Muscle of leg (tissue), 11 donors: ENCODE measurements around the gene ITGAD. TPM values are rescaled to one million over a fixed set of nuclear protein-coding genes. Genes with fewer than 3 reads are reported as not detected.
"Not testable (repeated sequence)": the region's sequence is repeated elsewhere in the genome, so short reads cannot be mapped to it uniquely, and the experiment has no call there.

ENCODE experiments used
- DNase-seq: peaks from one replicate; pipeline ENCODE4 v3.0.0; 2013
- H3K27ac ChIP-seq: one replicate; pipeline ENCODE4 v1.5.1; 2013; ENCODE audit warnings: mild to moderate bottlenecking, low read length, control low read depth
- H3K27me3 ChIP-seq: one replicate; pipeline ENCODE4 v1.6.1; 2013; ENCODE audit warnings: low read length; ENCODE audit not compliant: control insufficient read depth, insufficient read depth
- H3K36me3 ChIP-seq: one replicate; pipeline ENCODE4 v1.6.1; 2013; ENCODE audit warnings: low read length; ENCODE audit not compliant: control insufficient read depth, insufficient read depth
- H3K4me1 ChIP-seq: one replicate; pipeline ENCODE4 v1.6.1; 2013; ENCODE audit warnings: low read length; ENCODE audit not compliant: control insufficient read depth, insufficient read depth
- H3K4me3 ChIP-seq: one replicate; pipeline ENCODE4 v1.5.1; 2013; ENCODE audit warnings: low read length, control low read depth
- H3K9me3 ChIP-seq: replicated peaks from 2 replicates; pipeline ENCODE4 v1.6.1; 2013; ENCODE audit warnings: low read depth, low read length; ENCODE audit not compliant: control insufficient read depth
- WGBS: methylation state at CpG from one replicate; pipeline ENCODE4 v1.1.5; 2013; ENCODE audit warnings: missing lambda C conversion rate; ENCODE audit not compliant: insufficient coverage; 5-methylcytosine and 5-hydroxymethylcytosine counted together
- polyA plus RNA-seq, 8 donors: library from polyadenylated mRNA; unstranded; fragments of 120-200 nt; gene quantifications; one replicate each; pipeline versions ENCODE4 v1.2.1 to v1.2.3, GENCODE V29; 2013; ENCODE audit warnings: inconsistent platforms in 1 of 8, low replicate concordance in 1 of 8; ENCODE audit not compliant: insufficient read length in 8 of 8, insufficient read depth in 1 of 8
- total RNA-seq: library from RNA; stranded (reverse); fragments of 120-200 nt; gene quantifications from one replicate; pipeline ENCODE4 v1.2.4, GENCODE V29; 2013

The ITGAD gene
- total and polyA plus RNA-seq, 9 donors = 0.04 to 1.1 (median 0.45) TPM

GRCh38 chr16:31428638-31429247 is 35.6 kb downstream of the ITGAD start:
- Histone ChIP-seq H3K27ac (peak overlapping the region; percentile 88), H3K4me3 (no peak overlapping the region), H3K36me3 (peaks cover 6% of the 10 kb centered on the region), H3K27me3 (peaks cover 8% of the 10 kb centered on the region), H3K9me3 (no peaks in the 10 kb centered on the region), H3K4me1 (peaks cover 24% of the 10 kb centered on the region)
- peak; percentile 19 for DNase-seq
- WGBS = no CpG with 5 or more reads among the region's 7 CpGs

GRCh38 chr16:31429314-31429713 is 36.2 kb downstream of the ITGAD start:
- Histone ChIP-seq H3K4me3 (no peak overlapping the region), H3K9me3 (no peaks in the 10 kb centered on the region), H3K4me1 (peaks cover 24% of the 10 kb centered on the region), H3K36me3 (peaks cover 6% of the 10 kb centered on the region), H3K27me3 (peaks cover 8% of the 10 kb centered on the region), H3K27ac (peak overlapping the region; percentile 88)
- WGBS = no CpG with 5 or more reads among the region's 1 CpG
- peak; percentile 36 for DNase-seq

- no peak for DNase-seq
- Histone ChIP-seq H3K4me3 (no peak overlapping the region), H3K9me3 (no peaks in the 10 kb centered on the region), H3K4me1 (peaks cover 24% of the 10 kb centered on the region), H3K27ac (peak overlapping the region; percentile 88), H3K27me3 (peaks cover 8% of the 10 kb centered on the region), H3K36me3 (peaks cover 6% of the 10 kb centered on the region)
- WGBS = no CpG with 5 or more reads among the region's 3 CpGs
Measured at GRCh38 chr16:31429796-31430195, 36.7 kb downstream of the ITGAD start.

GRCh38 chr16:31430380-31431052 is 37.4 kb downstream of the ITGAD start:
- peaks cover 8% of the 10 kb centered on the region for H3K27me3 ChIP-seq
- no peak for DNase-seq
- no peaks in the 10 kb centered on the region for H3K9me3 ChIP-seq
- H3K36me3 ChIP-seq = peaks cover 6% of the 10 kb centered on the region
- no peak overlapping the region for H3K27ac ChIP-seq
- peaks cover 24% of the 10 kb centered on the region for H3K4me1 ChIP-seq
- WGBS = 54% methylated on average over 2 of the region's 5 CpGs
- H3K4me3 ChIP-seq = no peak overlapping the region

- WGBS = 89% methylated on average over 36 of the region's 47 CpGs
Measured at GRCh38 chr16:31435341-31436220, 42.4 kb downstream of the ITGAD start.

GRCh38 chr16:31436221-31437045 is 43.3 kb downstream of the ITGAD start:
- Histone ChIP-seq H3K9me3 (no peaks in the 10 kb centered on the region), H3K27ac (no peak overlapping the region), H3K4me1 (peaks cover 12% of the 10 kb centered on the region), H3K36me3 (no peaks in the 10 kb centered on the region), H3K4me3 (no peak overlapping the region), H3K27me3 (no peaks in the 10 kb centered on the region)
- 92% methylated on average over 44 of the region's 44 CpGs for WGBS
- no peak for DNase-seq

More at GRCh38 chr16:31435341-31436220, 42.4 kb downstream of the ITGAD start:
- Histone ChIP-seq H3K4me1 (peaks cover 7% of the 10 kb centered on the region), H3K4me3 (no peak overlapping the region), H3K9me3 (no peaks in the 10 kb centered on the region), H3K27ac (no peak overlapping the region), H3K36me3 (no peaks in the 10 kb centered on the region), H3K27me3 (no peaks in the 10 kb centered on the region)
- no peak for DNase-seq

GRCh38 chr16:31438414-31438813 is 45.3 kb downstream of the ITGAD start:
- Histone ChIP-seq H3K9me3 (no peaks in the 10 kb centered on the region), H3K27me3 (no peaks in the 10 kb centered on the region), H3K4me3 (no peak overlapping the region), H3K36me3 (no peaks in the 10 kb centered on the region), H3K4me1 (peaks cover 19% of the 10 kb centered on the region), H3K27ac (no peak overlapping the region)
- no peak for DNase-seq
- 27% methylated on average over 2 of the region's 2 CpGs for WGBS

- not testable (repeated sequence) for H3K9me3 ChIP-seq, H3K4me3 ChIP-seq, H3K36me3 ChIP-seq, H3K27ac ChIP-seq, DNase-seq, H3K27me3 ChIP-seq
- peaks cover 19% of the 10 kb centered on the region for H3K4me1 ChIP-seq
- no CpG with 5 or more reads among the region's 4 CpGs for WGBS
Measured at GRCh38 chr16:31439023-31439422, 45.9 kb downstream of the ITGAD start.

- no CpG with 5 or more reads among the region's 3 CpGs for WGBS
- H3K27me3 ChIP-seq = no peaks in the 10 kb centered on the region
- H3K4me1 ChIP-seq = peaks cover 19% of the 10 kb centered on the region
- no peak overlapping the region for H3K4me3 ChIP-seq
- H3K9me3 ChIP-seq = no peaks in the 10 kb centered on the region
- H3K27ac ChIP-seq = no peak overlapping the region
- no peaks in the 10 kb centered on the region for H3K36me3 ChIP-seq
- DNase-seq = no peak
Measured at GRCh38 chr16:31439519-31439918, 46.4 kb downstream of the ITGAD start.
